PC-9 (cell line): Measurements from ENCODE around the gene HMGCL.
"Not testable (repeated sequence)": the region's sequence is repeated elsewhere in the genome, so short reads cannot be mapped to it uniquely, and the experiment has no call there.

Source experiments
- CTCF ChIP-seq: fragments of 200-600 bp; sonication (generic); conservative IDR thresholded peaks from 2 replicates; pipeline ENCODE4 v1.6.1; 2017; ENCODE audit warnings: mixed run types, antibody characterized with exemption, mild to moderate bottlenecking, moderate library complexity
- EZH2 ChIP-seq: fragments of 200-600 bp; sonication (generic); IDR thresholded peaks from 2 replicates; pipeline ENCODE4 v1.8.0; 2017; ENCODE audit warnings: antibody characterized with exemption, low read depth

- TF ChIP-seq CTCF, EZH2: not testable (repeated sequence)
These were observed 1.4 kb upstream of the HMGCL start for GRCh38 chr1:23826590-23826989.
